Activated CD8-positive, alpha-beta T cell treated with anti-CD3 and anti-CD28 coated beads for 36 hours (primary cell): ENCODE data around the gene ABR. TPM values are rescaled to one million over a fixed set of nuclear protein-coding genes. Genes with fewer than 3 reads are reported as not detected.
A peak's percentile ranks its signal among the peaks of the same experiment; 100 is the strongest.

ENCODE experiments used
- ATAC-seq: fragments of 200-7000 bp; cut with Tn5 transposase; one replicate; pipeline ENCODE4 v1.10.0; 2021; ENCODE audit warnings: mild to moderate bottlenecking, moderate library complexity
- CTCF ChIA-PET: fragments of 350-600 bp; sonication (Branson Sonifier 250); formaldehyde crosslinking; loops from one replicate; lab custom pipeline; 2021; ENCODE audit warnings: antibody characterized with exemption; lab: Charles Lee
- POLR2A ChIA-PET: fragments of 350-600 bp; sonication (Branson Sonifier 250); formaldehyde crosslinking; loops from one replicate; lab custom pipeline; 2021; ENCODE audit warnings: antibody characterized with exemption; lab: Charles Lee
- DNase-seq: peaks from one replicate; pipeline ENCODE4 v3.0.0-alpha.2; 2020
- H3K27ac Mint-ChIP-seq: one replicate; pipeline ENCODE4 v1.8.0; 2021; ENCODE audit warnings: mild to moderate bottlenecking, mixed read lengths
- H3K27me3 Mint-ChIP-seq: one replicate; pipeline ENCODE4 v1.8.0; 2021; ENCODE audit warnings: mixed read lengths
- H3K36me3 Mint-ChIP-seq: one replicate; pipeline ENCODE4 v1.8.0; 2021; ENCODE audit warnings: low read depth, mixed read lengths
- H3K4me1 Mint-ChIP-seq: one replicate; pipeline ENCODE4 v1.8.0; 2021; ENCODE audit warnings: low read depth, mixed read lengths
- H3K4me3 Mint-ChIP-seq: one replicate; pipeline ENCODE4 v1.8.0; 2021; ENCODE audit warnings: mild to moderate bottlenecking, moderate library complexity, mixed read lengths
- H3K9me3 Mint-ChIP-seq: one replicate; pipeline ENCODE4 v1.8.0; 2021; ENCODE audit warnings: mixed read lengths
- intact Hi-C: fragments of 100-400 bp; cut with micrococcal nuclease; formaldehyde crosslinking; loops from one replicate; pipeline ENCODE4 v1.10.0; 2022
- total RNA-seq, 2 experiments: library from RNA; stranded (reverse); gene quantifications; one replicate each; pipeline ENCODE4 v1.2.3, GENCODE V29; 2021
- TF ChIP-seq, protein P1 (sequence below): fragments of 200-600 bp; IDR thresholded peaks from one replicate; pipeline ENCODE4 v1.8.0; 2022; ENCODE audit warnings: antibody characterized with exemption, mild to moderate bottlenecking

Gene ABR
- total RNA-seq, 2 experiments from 2014 or later: 44.4 to 46.6 TPM

DNA sequence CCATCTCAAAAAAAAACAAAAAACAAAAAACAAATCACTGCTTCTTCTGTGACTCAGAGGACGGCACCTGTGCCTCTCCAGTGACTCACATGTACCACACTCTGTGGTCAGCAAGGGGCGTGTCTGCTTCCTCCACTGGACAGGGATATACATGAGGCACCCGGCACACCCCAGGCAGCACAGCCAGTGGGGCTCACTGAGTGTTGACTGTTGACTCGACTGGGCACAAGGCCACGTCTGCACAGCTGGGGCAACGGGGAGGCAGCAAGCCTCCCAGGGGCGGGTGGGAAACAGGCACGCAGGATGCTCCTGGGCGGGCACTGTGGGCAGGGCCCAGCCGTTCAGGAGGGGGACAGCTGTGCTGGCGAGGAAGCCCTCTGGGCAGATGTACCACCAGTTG is 118.8 kb downstream of the ABR start:
- ChIA-PET CTCF (no interaction called here), POLR2A (no interaction called here)
- Mint-ChIP-seq H3K27me3 (no peaks in the 10 kb centered on the region), H3K4me1 (no peaks in the 10 kb centered on the region), H3K27ac (no peak overlapping the region), H3K4me3 (no peak overlapping the region), H3K36me3 (peaks cover 25% of the 10 kb centered on the region), H3K9me3 (no peaks in the 10 kb centered on the region)
- DNase-seq (peak; percentile 68), ATAC-seq (peak; percentile 60)
- TF ChIP-seq, protein P1, sequence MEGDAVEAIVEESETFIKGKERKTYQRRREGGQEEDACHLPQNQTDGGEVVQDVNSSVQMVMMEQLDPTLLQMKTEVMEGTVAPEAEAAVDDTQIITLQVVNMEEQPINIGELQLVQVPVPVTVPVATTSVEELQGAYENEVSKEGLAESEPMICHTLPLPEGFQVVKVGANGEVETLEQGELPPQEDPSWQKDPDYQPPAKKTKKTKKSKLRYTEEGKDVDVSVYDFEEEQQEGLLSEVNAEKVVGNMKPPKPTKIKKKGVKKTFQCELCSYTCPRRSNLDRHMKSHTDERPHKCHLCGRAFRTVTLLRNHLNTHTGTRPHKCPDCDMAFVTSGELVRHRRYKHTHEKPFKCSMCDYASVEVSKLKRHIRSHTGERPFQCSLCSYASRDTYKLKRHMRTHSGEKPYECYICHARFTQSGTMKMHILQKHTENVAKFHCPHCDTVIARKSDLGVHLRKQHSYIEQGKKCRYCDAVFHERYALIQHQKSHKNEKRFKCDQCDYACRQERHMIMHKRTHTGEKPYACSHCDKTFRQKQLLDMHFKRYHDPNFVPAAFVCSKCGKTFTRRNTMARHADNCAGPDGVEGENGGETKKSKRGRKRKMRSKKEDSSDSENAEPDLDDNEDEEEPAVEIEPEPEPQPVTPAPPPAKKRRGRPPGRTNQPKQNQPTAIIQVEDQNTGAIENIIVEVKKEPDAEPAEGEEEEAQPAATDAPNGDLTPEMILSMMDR: no peak
- intact Hi-C loops: no loop called here

DNA sequence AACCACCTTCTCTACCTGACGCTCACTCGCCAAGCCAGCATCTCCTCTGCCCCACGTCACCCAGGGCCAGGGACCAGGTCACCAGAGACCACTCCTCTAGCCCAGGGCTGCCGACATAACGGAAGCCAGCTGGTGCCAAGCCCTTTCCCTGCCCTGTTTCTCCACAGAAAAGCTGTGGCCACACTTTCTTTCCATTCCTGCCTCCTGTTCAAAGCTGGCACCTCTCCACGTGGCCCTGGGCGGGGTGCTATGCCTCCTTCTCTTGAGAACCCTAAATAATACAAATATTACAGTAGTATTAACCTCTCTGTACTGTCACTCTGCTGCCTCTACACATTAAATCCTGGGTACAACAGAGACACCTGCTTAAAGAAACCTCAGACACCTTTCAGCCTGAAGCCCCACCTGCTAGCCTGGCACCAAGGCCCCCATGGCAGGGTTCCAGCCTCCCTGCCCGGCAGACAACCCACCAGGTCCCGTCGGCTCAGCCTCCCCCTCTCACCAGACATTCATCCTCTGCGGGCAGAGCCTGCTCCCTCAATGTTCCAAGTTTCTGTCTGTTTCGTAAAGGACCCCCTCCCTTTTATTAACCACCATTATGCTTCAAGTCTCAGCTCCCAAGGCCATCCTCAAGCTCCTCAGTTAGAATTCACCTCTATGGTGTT is 120.5 kb downstream of the ABR start:
- POLR2A ChIA-PET: no interaction called here
- peaks cover 22% of the 10 kb centered on the region for H3K36me3 Mint-ChIP-seq
- no peak overlapping the region for H3K4me3 Mint-ChIP-seq
- ATAC-seq: no peak
- TF ChIP-seq, protein P1: no peak
- DNase-seq: no peak
- no peak overlapping the region for H3K27ac Mint-ChIP-seq
- H3K27me3 Mint-ChIP-seq: no peaks in the 10 kb centered on the region
- intact Hi-C loops: no loop called here
- no peaks in the 10 kb centered on the region for H3K4me1 Mint-ChIP-seq
- CTCF ChIA-PET: interaction anchor here (1.1 to 1.3 kb wide), 3 partner anchors 124 to 194 kb away, joined by 3 to 6 read pairs (median 3); no protein-coding TSS in a partner anchor
- no peaks in the 10 kb centered on the region for H3K9me3 Mint-ChIP-seq

DNA sequence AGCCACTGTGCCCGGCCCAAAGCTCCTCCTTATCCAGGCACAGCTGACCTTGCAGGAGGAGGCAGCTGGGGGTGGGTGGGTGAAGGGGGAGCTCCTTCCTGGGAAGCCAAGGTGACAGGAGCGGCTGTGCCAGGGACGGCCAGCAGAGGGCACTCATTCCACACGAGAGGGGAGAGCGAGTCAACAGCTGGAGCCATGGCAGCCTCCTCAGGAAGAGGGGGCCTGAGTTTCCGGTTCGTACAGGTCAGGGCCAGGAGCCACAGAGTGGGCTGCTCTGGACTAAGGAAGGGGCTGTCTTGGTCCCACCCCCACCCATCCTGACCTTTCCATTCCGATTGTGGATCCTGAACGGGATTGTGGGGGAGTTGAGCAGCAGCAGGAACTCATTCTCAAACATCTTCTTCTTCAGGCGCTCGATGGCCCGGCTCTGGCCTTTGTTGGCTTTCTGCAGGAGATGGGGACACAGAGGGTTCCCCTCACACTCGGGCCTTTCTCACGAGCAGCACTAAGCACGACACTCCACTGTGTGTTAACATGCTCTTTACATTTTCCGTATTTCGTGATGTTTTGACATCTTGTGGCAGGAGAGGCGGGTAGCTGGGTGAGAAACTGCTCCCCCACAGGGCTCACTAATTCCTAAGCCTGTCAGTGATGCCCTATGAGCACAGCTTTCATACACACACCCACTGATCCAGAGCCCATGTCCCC is 121.2 kb downstream of the ABR start:
- intact Hi-C loops: no loop called here
- CTCF ChIA-PET: interaction anchor here (0.5 to 1.3 kb wide), 16 partner anchors 8 to 195 kb away, joined by 3 to 6 read pairs (median 3); partner anchors contain the start of gene TIMM22
- Mint-ChIP-seq H3K27me3 (no peaks in the 10 kb centered on the region), H3K9me3 (no peaks in the 10 kb centered on the region), H3K4me3 (no peak overlapping the region), H3K4me1 (no peaks in the 10 kb centered on the region), H3K27ac (no peak overlapping the region), H3K36me3 (peaks cover 22% of the 10 kb centered on the region)
- TF ChIP-seq, protein P1: peak; percentile 69
- POLR2A ChIA-PET: no interaction called here
- peak; percentile 52 for ATAC-seq
- peak; percentile 73 for DNase-seq

DNA sequence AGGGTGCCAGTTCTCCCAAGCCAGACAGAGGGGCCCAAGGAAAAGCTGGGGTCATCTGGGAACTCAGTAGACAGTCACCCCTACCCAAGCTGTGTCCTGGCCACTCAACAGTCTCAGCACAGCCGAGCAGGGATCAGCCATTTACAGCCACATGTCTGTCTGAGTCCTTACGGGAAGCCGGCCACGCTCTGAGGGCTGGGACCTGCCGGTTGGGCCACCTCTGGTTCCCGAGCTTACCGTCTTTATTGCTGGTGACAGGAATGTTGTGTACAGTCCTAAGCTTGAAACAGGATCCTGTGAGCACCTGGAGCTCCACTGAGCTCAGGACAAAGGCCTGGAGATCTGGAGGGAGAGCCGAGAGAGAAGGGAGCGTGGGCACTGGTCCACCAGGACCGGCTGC is 123.0 kb downstream of the ABR start:
- no peak for ATAC-seq
- H3K9me3 Mint-ChIP-seq: no peaks in the 10 kb centered on the region
- no peak for DNase-seq
- H3K4me3 Mint-ChIP-seq: no peak overlapping the region
- H3K27me3 Mint-ChIP-seq: no peaks in the 10 kb centered on the region
- intact Hi-C loops: no loop called here
- POLR2A ChIA-PET: interaction anchor here (0.7 kb wide), 1 partner anchor 36 kb away, joined by 3 read pairs; no protein-coding TSS in a partner anchor
- peaks cover 22% of the 10 kb centered on the region for H3K36me3 Mint-ChIP-seq
- TF ChIP-seq, protein P1: no peak
- CTCF ChIA-PET: interaction anchor here (0.6 to 2.6 kb wide), 35 partner anchors 9 to 441 kb away, joined by 3 to 11 read pairs (median 4); partner anchors contain the start of gene TIMM22
- H3K4me1 Mint-ChIP-seq: no peaks in the 10 kb centered on the region
- no peak overlapping the region for H3K27ac Mint-ChIP-seq
